OCI-LY1 (cell line): Measurements from ENCODE around the gene NOS1.

Experiments used
- H2AFZ ChIP-seq: fragments of 200-600 bp; sonication (generic), shearing (Covaris generic); 2 replicates; pipeline ENCODE4 v1.6.0; 2014; ENCODE audit warnings: antibody characterized with exemption, mild to moderate bottlenecking, low read length
- H3F3A ChIP-seq: fragments of 200-600 bp; sonication (generic), shearing (Covaris generic); 2 replicates; pipeline ENCODE4 v1.6.0; 2014; ENCODE audit warnings: mild to moderate bottlenecking, antibody characterized with exemption, low read length, moderate library complexity; ENCODE audit not compliant: insufficient read depth
- H3K27ac ChIP-seq: fragments of 200-600 bp; sonication (generic); 2 replicates; pipeline ENCODE4 v1.5.1; 2014; ENCODE audit warnings: low read length, mixed run types, mild to moderate bottlenecking, low read depth; ENCODE audit not compliant: poor library complexity, severe bottlenecking
- H3K27me3 ChIP-seq: fragments of 200-600 bp; sonication (generic); 2 replicates; pipeline ENCODE4 v1.6.0; 2014; ENCODE audit warnings: antibody characterized with exemption, mild to moderate bottlenecking, low read length, moderate library complexity; ENCODE audit not compliant: insufficient read depth
- H3K36me3 ChIP-seq: fragments of 200-600 bp; sonication (generic); 2 replicates; pipeline ENCODE4 v1.6.1; 2014; ENCODE audit warnings: mild to moderate bottlenecking, antibody characterized with exemption, low read length, moderate library complexity, mixed read lengths; ENCODE audit not compliant: insufficient read depth
- H3K4me1 ChIP-seq: fragments of 200-600 bp; sonication (generic); 2 replicates; pipeline ENCODE4 v1.5.1; 2014; ENCODE audit warnings: mild to moderate bottlenecking, low read length, moderate library complexity; ENCODE audit not compliant: insufficient read depth, severe bottlenecking
- H3K4me2 ChIP-seq: fragments of 200-600 bp; sonication (generic), shearing (Covaris generic); 2 replicates; pipeline ENCODE4 v1.6.1; 2014; ENCODE audit warnings: low read length
- H3K4me3 ChIP-seq: fragments of 200-600 bp; sonication (generic); 2 replicates; pipeline ENCODE4 v1.5.1; 2014; ENCODE audit warnings: low read length, low read depth, mild to moderate bottlenecking, mixed read lengths; ENCODE audit not compliant: poor library complexity, severe bottlenecking
- H3K79me2 ChIP-seq: fragments of 200-600 bp; shearing (Covaris generic); 2 replicates; pipeline ENCODE4 v1.6.1; 2016; ENCODE audit warnings: mixed run types, low read length, mixed read lengths; ENCODE audit not compliant: insufficient read depth
- H3K9ac ChIP-seq: fragments of 200-600 bp; sonication (generic), shearing (Covaris generic); 2 replicates; pipeline ENCODE4 v1.6.1; 2014; ENCODE audit warnings: mild to moderate bottlenecking, low read length, mixed read lengths
- H3K9me2 ChIP-seq: fragments of 200-600 bp; sonication (generic), shearing (Covaris generic); 2 replicates; pipeline ENCODE4 v1.6.1; 2014; ENCODE audit warnings: low read depth, mild to moderate bottlenecking, low read length, mixed read lengths
- H3K9me3 ChIP-seq: fragments of 200-600 bp; shearing (Covaris generic); 2 replicates; pipeline ENCODE4 v1.6.1; 2014; ENCODE audit warnings: low read length, mixed read lengths
- H4K20me1 ChIP-seq: fragments of 200-600 bp; sonication (generic), shearing (Covaris generic); 2 replicates; pipeline ENCODE4 v1.6.0; 2016; ENCODE audit warnings: mild to moderate bottlenecking, low read length; ENCODE audit not compliant: insufficient read depth
- CTCF ChIP-seq: fragments of 200-600 bp; sonication (generic), shearing (Covaris generic); IDR thresholded peaks from 2 replicates; pipeline ENCODE4 v1.5.1; 2017; ENCODE audit warnings: mild to moderate bottlenecking, antibody characterized with exemption, low read length, moderate library complexity, mixed read lengths
- EZH2 ChIP-seq: fragments of 200-600 bp; sonication (generic), shearing (Covaris generic); IDR thresholded peaks from 2 replicates; pipeline ENCODE4 v1.8.0; 2017; ENCODE audit warnings: borderline replicate concordance, mixed run types, mild to moderate bottlenecking, antibody characterized with exemption, low read length, moderate library complexity, mixed read lengths

NOS1 gene

DNA sequence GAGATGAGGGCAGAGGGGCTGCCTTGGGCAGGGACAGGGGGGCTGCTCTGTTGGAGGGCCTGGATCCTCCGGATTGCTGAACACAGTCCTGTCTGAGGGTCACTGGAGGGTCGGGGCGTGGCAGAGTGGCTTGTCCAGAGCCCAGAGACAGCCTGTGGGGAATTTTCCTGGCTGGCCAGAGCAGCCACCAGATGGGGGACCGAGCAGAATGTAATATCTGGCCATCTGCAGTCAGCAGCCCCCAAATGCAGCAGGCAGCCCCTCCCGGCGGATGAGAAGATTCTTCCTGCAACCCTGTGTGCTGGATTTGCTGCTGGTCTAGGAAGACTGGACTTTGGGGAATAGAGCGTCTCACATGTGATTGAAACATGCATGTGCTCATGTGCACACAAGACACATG, 23.3 kb upstream of the NOS1 start:
- no peaks in the 10 kb centered on the region for H3F3A ChIP-seq
- H3K36me3 ChIP-seq = no peaks in the 10 kb centered on the region
- H3K79me2 ChIP-seq = no peaks in the 10 kb centered on the region
- TF ChIP-seq EZH2 = no peak
- no peak for TF ChIP-seq CTCF
- no peaks in the 10 kb centered on the region for H3K9me2 ChIP-seq
- no peak overlapping the region for H2AFZ ChIP-seq
- no peak overlapping the region for H3K9ac ChIP-seq
- no peak overlapping the region for H3K27ac ChIP-seq
- H4K20me1 ChIP-seq = no peaks in the 10 kb centered on the region
- H3K4me3 ChIP-seq = no peak overlapping the region
- no peaks in the 10 kb centered on the region for H3K27me3 ChIP-seq
- H3K4me2 ChIP-seq = no peak overlapping the region
- H3K4me1 ChIP-seq = no peaks in the 10 kb centered on the region
- H3K9me3 ChIP-seq = no peaks in the 10 kb centered on the region

DNA sequence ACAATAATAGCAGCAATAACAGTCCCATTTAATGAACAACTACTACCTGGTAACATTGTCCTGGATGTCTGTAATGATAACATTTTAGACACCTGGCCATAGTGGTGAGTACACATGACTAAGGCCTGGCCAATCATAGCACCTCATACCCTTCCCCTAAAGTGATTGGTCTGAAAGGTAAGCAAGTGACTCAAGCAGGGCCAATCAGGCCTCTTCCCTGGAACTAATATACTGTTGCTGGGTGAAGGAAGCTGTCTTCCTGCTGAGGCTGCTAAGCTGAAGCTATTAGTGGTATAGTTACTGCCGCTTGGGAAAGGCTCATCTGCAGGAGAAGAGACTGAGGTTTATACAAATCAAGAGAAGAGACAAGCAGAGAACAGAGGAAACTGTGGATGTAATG, 18.7 kb upstream of the NOS1 start:
- no peaks in the 10 kb centered on the region for H3K27me3 ChIP-seq
- no peaks in the 10 kb centered on the region for H4K20me1 ChIP-seq
- no peak overlapping the region for H3K4me3 ChIP-seq
- no peak for TF ChIP-seq CTCF
- TF ChIP-seq EZH2 = no peak
- no peak overlapping the region for H3K4me2 ChIP-seq
- no peaks in the 10 kb centered on the region for H3K4me1 ChIP-seq
- no peaks in the 10 kb centered on the region for H3K9me2 ChIP-seq
- H3F3A ChIP-seq = no peaks in the 10 kb centered on the region
- no peak overlapping the region for H3K27ac ChIP-seq
- no peak overlapping the region for H3K9ac ChIP-seq
- no peaks in the 10 kb centered on the region for H3K9me3 ChIP-seq
- H3K79me2 ChIP-seq = no peaks in the 10 kb centered on the region
- H2AFZ ChIP-seq = no peak overlapping the region
- no peaks in the 10 kb centered on the region for H3K36me3 ChIP-seq

DNA sequence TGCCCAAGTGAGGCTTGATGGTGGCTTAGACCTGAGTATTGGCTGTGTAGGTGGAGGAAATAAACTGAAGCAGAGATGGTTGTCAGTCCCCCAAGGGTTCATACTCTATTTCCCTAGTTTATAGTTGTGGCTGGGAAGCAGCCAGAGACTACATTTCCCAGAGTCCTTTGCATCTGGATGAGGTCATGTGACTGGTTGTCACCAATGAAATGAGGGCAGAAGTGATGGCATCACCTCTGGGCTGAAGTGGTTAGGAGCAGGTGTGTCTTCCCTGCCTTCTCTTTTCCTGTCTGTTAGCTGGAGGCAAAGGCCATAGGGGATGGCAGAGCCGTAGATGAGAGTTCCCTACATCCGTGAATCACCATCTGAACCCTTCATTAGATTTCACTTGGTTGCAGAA, 16.3 kb upstream of the NOS1 start:
- Histone ChIP-seq H3F3A (no peaks in the 10 kb centered on the region), H3K4me2 (no peak overlapping the region), H3K27me3 (no peaks in the 10 kb centered on the region), H3K9me3 (no peaks in the 10 kb centered on the region), H3K36me3 (no peaks in the 10 kb centered on the region), H3K9ac (no peak overlapping the region), H2AFZ (no peak overlapping the region), H3K79me2 (no peaks in the 10 kb centered on the region), H3K27ac (no peak overlapping the region), H4K20me1 (no peaks in the 10 kb centered on the region), H3K4me3 (no peak overlapping the region), H3K4me1 (no peaks in the 10 kb centered on the region), H3K9me2 (no peaks in the 10 kb centered on the region)
- TF ChIP-seq EZH2 (no peak), CTCF (no peak)
